Measurements from ENCODE around the gene CIPC. TPM values are rescaled to one million over a fixed set of nuclear protein-coding genes. Genes with fewer than 3 reads are reported as not detected.

The CIPC gene
- total RNA-seq, 2 experiments from 2014 or later, result 20.9 to 43.4 TPM

DNA sequence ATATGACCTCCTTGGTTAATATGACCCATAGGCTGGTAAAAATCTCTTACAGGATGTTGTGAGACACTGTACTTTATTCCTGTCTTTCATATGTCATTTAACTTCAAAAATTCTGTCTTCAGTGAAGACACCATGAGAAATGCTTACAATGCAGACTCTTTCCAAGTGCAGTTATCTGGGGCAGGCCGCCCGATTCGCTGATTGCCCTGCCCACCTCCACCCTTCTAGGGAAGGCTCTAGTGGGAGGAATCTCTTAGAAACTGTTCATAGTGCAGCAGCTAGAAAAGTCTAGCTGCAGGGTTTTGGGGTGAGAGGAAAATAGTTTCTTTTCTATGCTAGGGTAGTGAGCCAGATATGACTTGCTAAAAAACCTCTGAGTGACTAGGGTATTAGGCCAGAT is 15.0 kb upstream of the CIPC start:
- Histone ChIP-seq H3K4me3 (ENCODE audit: low read depth, low read length, poor library complexity, severe bottlenecking) (no peak overlapping the region), H4K20me1 (ENCODE audit: insufficient read depth, low read length) (no peaks in the 10 kb centered on the region), H3K27ac (ENCODE audit: low read depth, low read length, poor library complexity, severe bottlenecking) (no peak overlapping the region), H2AFZ (ENCODE audit: low read length) (no peak overlapping the region), H3K4me1 (ENCODE audit: insufficient read depth, low read length, poor library complexity, severe bottlenecking) (peaks cover 6% of the 10 kb centered on the region), H3K4me2 (ENCODE audit: low read length) (no peak overlapping the region), H3K79me2 (ENCODE audit: insufficient read depth, low read depth, low read length) (no peaks in the 10 kb centered on the region), H3K9me2 (ENCODE audit: insufficient read depth, low read length) (no peaks in the 10 kb centered on the region), H3K9me3 (ENCODE audit: low read length) (no peaks in the 10 kb centered on the region), H3K36me3 (ENCODE audit: insufficient read depth, low read length) (no peaks in the 10 kb centered on the region)
- no TSS peak for BruUV-seq (replicated peaks)
- ChIA-PET CTCF (ENCODE audit: unreplicated experiment) (no interaction called here), POLR2A (no interaction called here)
- intact Hi-C loops (cut with micrococcal nuclease; ENCODE audit: unreplicated experiment), result no loop called here
- TF ChIP-seq, protein P1, sequence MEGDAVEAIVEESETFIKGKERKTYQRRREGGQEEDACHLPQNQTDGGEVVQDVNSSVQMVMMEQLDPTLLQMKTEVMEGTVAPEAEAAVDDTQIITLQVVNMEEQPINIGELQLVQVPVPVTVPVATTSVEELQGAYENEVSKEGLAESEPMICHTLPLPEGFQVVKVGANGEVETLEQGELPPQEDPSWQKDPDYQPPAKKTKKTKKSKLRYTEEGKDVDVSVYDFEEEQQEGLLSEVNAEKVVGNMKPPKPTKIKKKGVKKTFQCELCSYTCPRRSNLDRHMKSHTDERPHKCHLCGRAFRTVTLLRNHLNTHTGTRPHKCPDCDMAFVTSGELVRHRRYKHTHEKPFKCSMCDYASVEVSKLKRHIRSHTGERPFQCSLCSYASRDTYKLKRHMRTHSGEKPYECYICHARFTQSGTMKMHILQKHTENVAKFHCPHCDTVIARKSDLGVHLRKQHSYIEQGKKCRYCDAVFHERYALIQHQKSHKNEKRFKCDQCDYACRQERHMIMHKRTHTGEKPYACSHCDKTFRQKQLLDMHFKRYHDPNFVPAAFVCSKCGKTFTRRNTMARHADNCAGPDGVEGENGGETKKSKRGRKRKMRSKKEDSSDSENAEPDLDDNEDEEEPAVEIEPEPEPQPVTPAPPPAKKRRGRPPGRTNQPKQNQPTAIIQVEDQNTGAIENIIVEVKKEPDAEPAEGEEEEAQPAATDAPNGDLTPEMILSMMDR (conservative IDR thresholded peaks at IDR 0.05; ENCODE audit: low read length), result no peak
- TF ChIP-seq EZH2phosphoT487 (IDR thresholded peaks at IDR 0.05; ENCODE audit: borderline replicate concordance, low read depth, low read length), result no peak
- no peak for DNase-seq (ENCODE audit: low spot score)

DNA sequence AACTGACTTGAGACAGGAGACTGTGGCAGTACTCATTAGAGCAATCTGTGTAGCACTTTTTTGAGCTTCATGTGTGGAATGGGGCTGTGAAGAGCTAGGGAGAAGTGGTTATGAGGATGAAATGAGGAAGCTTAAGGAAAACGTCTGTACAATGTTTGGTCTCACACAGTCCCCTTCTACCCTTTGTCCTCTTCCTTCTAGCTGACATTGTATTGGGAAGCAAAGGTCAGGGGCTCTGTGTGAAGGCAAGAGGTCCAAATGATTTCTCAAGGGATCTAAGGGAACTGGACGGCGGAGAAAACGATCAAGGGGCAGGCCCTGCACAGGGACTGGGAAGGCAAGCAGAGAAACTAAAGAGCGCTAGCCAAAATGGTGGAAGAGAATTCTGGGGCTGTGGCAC is 13.1 kb upstream of the CIPC start:
- Histone ChIP-seq H3K9me2 (ENCODE audit: insufficient read depth, low read length) (no peaks in the 10 kb centered on the region), H3K79me2 (ENCODE audit: insufficient read depth, low read depth, low read length) (no peaks in the 10 kb centered on the region), H3K4me1 (ENCODE audit: insufficient read depth, low read length, poor library complexity, severe bottlenecking) (peaks cover 6% of the 10 kb centered on the region), H3K36me3 (ENCODE audit: insufficient read depth, low read length) (no peaks in the 10 kb centered on the region), H3K27ac (ENCODE audit: low read depth, low read length, poor library complexity, severe bottlenecking) (no peak overlapping the region), H3K4me3 (ENCODE audit: low read depth, low read length, poor library complexity, severe bottlenecking) (no peak overlapping the region), H3K4me2 (ENCODE audit: low read length) (no peak overlapping the region), H2AFZ (ENCODE audit: low read length) (no peak overlapping the region), H4K20me1 (ENCODE audit: insufficient read depth, low read length) (no peaks in the 10 kb centered on the region), H3K9me3 (ENCODE audit: low read length) (no peaks in the 10 kb centered on the region)
- no peak for DNase-seq (ENCODE audit: low spot score)
- intact Hi-C loops (cut with micrococcal nuclease; ENCODE audit: unreplicated experiment), result no loop called here
- TF ChIP-seq EZH2phosphoT487 (IDR thresholded peaks at IDR 0.05; ENCODE audit: borderline replicate concordance, low read depth, low read length), result no peak
- TF ChIP-seq, protein P1 (conservative IDR thresholded peaks at IDR 0.05; ENCODE audit: low read length), result no peak
- POLR2A ChIA-PET, result interaction anchor here (0.6 to 1.1 kb wide), 2 partner anchors 8 to 106 kb away, joined by 3 to 4 read pairs; no protein-coding TSS in a partner anchor
- no TSS peak for BruUV-seq (replicated peaks)
- CTCF ChIA-PET (ENCODE audit: unreplicated experiment), result interaction anchor here (0.6 to 1.6 kb wide), 3 partner anchors 10 to 38 kb away, joined by 3 to 7 read pairs (median 3); partner anchors contain the start of gene CIPC

DNA sequence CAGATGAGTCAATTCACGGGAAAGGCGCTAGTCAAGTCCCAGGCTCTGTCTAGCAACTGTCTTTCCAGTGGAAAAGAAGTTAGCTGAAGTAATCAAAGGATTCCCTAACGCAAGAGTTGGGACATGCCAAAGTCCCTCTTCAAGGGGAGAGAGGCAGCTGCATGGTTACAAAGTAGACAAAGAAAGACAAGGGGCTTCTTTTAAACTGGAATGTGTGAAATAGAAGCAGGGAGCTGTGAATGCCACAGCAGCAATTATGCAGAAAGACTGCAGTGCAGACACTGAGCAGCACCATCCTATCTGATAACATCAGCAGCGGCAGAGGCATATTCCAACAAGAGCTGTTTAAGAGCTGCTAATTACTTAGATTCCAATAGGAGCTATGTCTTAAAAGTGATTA is 12.5 kb upstream of the CIPC start:
- Histone ChIP-seq H3K4me1 (ENCODE audit: insufficient read depth, low read length, poor library complexity, severe bottlenecking) (peaks cover 6% of the 10 kb centered on the region), H4K20me1 (ENCODE audit: insufficient read depth, low read length) (no peaks in the 10 kb centered on the region), H3K36me3 (ENCODE audit: insufficient read depth, low read length) (no peaks in the 10 kb centered on the region), H2AFZ (ENCODE audit: low read length) (no peak overlapping the region), H3K79me2 (ENCODE audit: insufficient read depth, low read depth, low read length) (no peaks in the 10 kb centered on the region), H3K4me2 (ENCODE audit: low read length) (no peak overlapping the region), H3K9me2 (ENCODE audit: insufficient read depth, low read length) (no peaks in the 10 kb centered on the region), H3K4me3 (ENCODE audit: low read depth, low read length, poor library complexity, severe bottlenecking) (no peak overlapping the region), H3K27ac (ENCODE audit: low read depth, low read length, poor library complexity, severe bottlenecking) (no peak overlapping the region), H3K9me3 (ENCODE audit: low read length) (peaks cover under 1% of the 10 kb centered on the region; the same call in 1 of the 2 replicates)
- no TSS peak for BruUV-seq (replicated peaks)
- ChIA-PET CTCF (ENCODE audit: unreplicated experiment) (interaction anchor here (1.2 to 1.6 kb wide), 2 partner anchors 10 to 13 kb away, joined by 3 to 7 read pairs; partner anchors contain the start of gene CIPC), POLR2A (interaction anchor here (0.5 to 1.1 kb wide), 6 partner anchors 8 to 736 kb away, joined by 3 read pairs; no protein-coding TSS in a partner anchor)
- TF ChIP-seq EZH2phosphoT487 (IDR thresholded peaks at IDR 0.05; ENCODE audit: borderline replicate concordance, low read depth, low read length), result no peak
- TF ChIP-seq, protein P1 (conservative IDR thresholded peaks at IDR 0.05; ENCODE audit: low read length), result no peak
- intact Hi-C loops (cut with micrococcal nuclease; ENCODE audit: unreplicated experiment), result no loop called here
- DNase-seq (ENCODE audit: low spot score), result no peak
